Dermis microvascular lymphatic vessel endothelial cell (primary cell): ENCODE results near the gene CAMK2B. TPM values are rescaled to one million over a fixed set of nuclear protein-coding genes. Genes with fewer than 3 reads are reported as not detected.

Experiments
- DNase-seq, 2 donors: peaks; one replicate each; pipeline versions ENCODE4 v3.0.0 to v3.0.0-alpha.2; 2010; ENCODE audit warnings: low read depth in 2 of 2
- total RNA-seq: library from RNA; depleted of rRNA; stranded (reverse); fragments of >200 nt; gene quantifications from 2 replicates; pipeline ENCODE4 v1.2.1, GENCODE V29; 2014

CAMK2B gene
- total RNA-seq, 1 donor from 2014 or later: 0.13 TPM

DNA sequence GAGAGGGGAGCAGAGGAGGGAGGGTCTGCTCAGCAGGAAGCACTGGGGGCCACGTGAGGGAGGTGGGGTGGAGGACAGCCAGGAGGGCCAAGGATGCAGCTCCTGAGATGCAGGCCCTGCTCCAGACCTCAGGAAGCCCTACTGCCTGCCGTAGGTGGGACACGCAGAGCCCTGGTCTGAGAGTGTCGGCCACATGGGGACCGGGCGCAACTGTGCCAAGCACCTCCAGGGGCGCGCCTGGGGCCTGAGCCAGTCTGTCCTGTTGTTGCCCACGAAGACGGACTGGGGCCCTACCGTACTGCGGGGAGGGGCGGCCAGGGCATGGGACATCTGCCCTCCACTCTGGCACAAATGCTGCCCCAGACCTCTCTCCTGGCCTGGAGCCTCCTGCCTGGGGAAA lies 93.0 kb downstream of the CAMK2B start:
- no peak for DNase-seq

DNA sequence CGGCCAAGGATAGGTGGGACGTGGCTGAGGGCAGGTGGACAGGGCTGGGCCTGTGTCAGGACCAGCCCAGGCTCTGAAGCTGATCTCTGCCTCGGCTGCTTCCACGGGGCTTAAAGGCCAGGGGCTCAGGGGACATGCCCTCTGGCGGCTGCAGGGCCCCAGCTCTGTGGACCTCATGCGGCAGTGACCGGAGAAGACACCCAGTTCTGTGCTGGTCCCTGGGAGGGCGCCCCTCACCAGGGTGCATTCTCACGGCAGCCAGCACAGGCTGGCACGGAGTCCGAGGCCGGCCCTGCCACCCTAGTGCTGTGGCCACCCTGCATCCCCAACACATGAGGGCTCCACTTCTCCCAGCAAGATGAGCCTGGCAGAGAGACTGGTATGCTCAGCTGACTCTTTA lies 94.3 kb downstream of the CAMK2B start:
- no peak for DNase-seq

GRCh38 chr7:44230286-44230685 lies 95.1 kb downstream of the CAMK2B start:
- no peak for DNase-seq

- no peak for DNase-seq
Measured at GRCh38 chr7:44229546-44230105, 95.8 kb downstream of the CAMK2B start.

DNA sequence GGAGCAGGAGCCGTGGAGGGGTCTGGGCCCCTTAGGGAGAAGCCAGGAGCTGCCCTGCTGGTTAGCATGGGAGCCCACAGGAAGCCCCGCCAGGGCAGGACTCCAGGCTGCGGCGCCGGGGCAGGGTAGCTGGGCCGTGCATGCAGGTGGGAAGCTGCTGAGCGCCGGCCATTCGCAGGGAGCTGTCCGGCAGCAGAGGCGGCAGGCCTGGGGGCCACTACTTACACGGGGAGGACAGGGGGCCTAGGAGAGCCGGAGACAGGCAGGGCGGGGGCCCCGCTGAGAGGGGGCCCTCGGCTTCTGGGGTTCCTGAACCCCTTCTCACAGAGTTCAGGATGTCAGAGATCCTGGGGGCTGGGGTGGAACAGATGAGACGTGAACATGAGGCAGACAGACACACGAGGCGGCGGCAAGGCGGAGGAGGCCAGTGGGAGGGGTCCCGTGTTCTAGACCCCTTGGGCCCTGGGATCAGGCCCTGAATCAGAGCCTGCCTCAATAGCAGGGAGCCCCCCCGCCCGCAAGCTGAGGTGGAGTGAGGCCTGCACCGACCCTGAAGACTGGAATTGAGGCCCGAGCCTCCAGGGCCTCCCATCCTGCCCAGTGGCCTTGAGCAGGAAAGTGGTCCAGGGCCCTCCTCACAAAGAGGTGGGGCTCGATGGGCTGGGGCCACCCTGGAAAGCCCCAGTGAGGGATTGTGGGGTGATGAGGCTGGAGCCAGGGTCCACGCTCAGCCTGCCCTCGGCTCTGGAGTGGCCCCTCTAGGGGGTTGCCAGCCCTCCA lies 96.6 kb downstream of the CAMK2B start:
- no peak for DNase-seq

DNA sequence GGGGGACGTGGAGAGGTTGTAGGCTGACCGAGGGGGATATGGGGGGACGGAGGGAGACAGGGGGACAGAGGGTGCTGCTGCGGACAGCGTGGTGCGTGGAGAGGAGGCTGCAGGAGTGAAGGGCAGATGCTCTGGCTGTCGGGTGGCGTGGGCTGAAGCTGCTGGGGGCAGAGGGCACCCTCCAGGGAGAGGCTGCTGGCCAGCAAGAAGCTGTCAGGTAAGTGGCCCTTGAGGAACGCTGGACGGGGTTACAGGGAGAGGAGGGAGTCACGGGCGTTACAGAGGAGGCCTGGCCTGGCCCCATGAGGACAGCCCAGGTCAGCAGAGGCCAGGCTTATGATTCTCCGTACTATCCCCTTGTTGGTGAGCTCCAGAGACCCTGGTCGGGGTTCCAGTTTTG lies 97.5 kb downstream of the CAMK2B start:
- DNase-seq: no peak

GRCh38 chr7:44226396-44226753 lies 99.0 kb downstream of the CAMK2B start:
- DNase-seq: no peak

- DNase-seq: no peak
Measured at GRCh38 chr7:44225566-44226395, 99.6 kb downstream of the CAMK2B start.

DNA sequence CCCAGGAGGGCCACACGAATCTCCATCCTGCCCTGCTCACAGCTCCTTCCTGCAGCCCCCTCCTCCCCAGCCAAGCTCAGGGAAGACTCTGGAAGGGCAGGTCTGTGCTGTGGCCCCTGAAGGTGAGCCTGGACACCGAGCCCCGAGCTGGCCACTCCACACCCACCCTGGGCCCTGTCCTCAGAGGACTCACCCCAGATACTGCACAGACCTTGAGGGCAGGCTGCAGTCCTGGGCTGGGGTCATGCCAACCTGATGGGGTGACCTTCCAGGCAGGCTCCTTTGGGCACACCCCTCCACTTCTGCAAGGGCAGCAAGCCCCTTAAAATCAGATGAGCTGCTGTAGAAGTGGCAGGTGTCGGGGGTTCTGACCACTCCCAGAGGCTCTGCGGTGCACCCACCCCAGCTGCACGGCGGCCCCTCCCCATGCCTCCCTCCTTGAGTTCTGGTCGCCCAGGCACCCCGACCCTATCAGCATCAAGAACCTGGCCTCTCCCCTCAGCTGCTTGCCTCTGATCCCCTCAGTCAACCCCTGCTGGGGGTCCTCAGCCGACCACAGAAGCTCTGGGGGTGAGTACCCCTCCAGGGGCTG lies 100.3 kb downstream of the CAMK2B start:
- no peak for DNase-seq

DNA sequence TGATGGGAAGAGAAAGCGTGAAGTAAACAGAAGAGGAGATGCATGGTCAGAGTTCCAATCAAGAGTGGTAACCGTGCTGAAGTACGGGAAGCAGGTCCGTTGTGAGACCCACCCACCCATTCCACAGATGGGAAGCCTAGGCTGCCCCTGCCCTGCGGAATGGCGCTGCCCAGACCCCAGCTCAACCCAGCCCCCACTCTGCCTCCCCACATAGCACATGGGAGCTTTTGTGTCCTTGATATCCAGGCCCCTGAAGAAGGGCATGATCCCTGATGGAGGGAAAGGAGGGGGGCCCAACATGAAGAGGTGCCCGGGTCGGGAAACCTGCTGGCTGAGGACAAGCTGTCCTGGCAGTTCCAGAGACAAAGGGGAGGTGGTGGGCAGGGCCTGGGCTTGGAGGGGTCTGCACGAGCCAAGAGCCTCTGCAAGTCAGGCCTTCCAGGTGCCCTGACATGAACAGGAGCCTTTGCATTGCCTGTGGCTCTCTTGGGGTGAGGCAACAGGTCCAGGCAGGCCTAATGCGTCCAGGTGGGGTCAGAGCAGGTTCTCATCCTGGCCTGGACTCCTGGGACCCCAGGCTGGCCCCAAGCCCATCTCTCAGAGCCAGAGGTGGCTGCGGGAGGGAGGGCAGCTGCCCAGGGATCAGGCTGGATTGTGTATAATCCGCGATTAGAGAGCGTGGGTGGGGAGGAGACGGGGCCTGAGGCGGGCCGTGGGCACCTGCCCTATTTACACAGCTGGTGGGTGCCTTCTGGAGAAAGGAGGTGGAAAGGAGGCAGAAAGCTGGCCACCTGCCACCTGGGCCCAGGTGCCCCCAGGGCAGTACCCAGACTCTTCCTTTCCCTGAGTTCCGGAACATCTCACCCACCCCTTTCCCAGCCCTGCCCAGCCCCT lies 101.1 kb downstream of the CAMK2B start:
- no peak for DNase-seq

DNA sequence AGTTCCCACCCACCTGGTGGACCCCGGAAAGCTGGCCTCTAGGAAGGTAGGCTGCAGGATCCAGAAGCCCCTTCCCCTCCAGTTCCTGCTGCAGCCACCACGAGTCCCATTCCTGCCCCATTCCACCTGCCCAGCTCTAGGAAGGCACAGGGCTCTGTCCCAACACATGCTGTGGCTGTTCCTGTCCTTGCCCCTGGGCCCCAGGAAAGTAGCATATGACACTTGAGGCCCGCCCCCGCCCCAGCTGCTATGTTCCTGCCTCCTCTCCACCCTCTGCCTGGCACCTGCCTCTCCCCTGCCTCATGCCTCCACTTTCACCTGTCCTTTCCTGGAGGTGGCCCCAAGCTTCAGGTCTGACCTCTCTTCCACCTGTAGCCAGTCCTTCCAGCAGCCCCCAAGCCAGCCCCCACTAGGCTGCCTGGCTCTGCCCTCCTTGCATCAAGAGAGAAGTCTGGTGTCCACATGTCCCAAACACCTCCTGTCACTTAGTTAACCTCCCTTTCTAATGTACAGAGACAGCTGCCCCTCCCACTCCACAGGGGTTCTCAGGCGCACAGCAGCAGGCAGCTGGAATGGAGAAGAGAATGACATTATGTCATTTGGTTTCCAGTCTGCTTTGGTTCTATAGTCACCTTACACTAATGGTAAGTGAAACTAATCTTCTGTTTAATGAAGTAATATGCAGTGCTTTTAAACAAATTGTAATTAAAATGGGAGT lies 101.9 kb downstream of the CAMK2B start:
- no peak for DNase-seq

GRCh38 chr7:44222776-44223261 lies 102.6 kb downstream of the CAMK2B start:
- DNase-seq: no peak

GRCh38 chr7:44222074-44222473 lies 103.3 kb downstream of the CAMK2B start:
- DNase-seq: no peak

DNA sequence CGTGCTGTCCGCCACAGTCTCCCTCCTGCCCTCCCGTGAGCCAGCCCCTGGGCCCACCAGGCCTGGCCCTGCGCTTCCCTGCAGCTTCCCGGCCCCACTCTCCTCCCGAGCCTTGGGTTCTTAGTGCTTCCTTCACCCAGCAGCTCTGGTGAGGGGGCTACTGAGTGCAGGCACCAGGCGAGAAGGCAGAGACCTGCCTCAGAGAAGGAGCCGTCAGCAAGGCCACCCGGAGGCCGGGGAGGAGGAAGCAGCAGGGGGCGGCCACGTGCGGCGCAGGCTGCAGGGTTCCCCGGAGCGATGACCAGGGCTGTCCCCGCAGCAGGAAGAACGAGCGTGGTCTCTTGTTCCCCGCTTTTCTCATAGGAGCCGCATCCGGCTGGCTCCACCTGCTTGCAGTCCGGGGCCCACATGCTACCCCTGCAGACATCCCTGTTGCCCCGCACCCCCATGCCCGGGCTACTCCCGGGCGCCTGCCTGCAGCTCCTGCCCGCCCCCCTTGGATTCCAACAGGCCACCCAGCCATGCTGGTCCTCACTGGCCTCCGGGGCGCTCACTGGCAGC lies 104.1 kb downstream of the CAMK2B start:
- DNase-seq: peak in 1 of 2 donors; percentile 19

DNA sequence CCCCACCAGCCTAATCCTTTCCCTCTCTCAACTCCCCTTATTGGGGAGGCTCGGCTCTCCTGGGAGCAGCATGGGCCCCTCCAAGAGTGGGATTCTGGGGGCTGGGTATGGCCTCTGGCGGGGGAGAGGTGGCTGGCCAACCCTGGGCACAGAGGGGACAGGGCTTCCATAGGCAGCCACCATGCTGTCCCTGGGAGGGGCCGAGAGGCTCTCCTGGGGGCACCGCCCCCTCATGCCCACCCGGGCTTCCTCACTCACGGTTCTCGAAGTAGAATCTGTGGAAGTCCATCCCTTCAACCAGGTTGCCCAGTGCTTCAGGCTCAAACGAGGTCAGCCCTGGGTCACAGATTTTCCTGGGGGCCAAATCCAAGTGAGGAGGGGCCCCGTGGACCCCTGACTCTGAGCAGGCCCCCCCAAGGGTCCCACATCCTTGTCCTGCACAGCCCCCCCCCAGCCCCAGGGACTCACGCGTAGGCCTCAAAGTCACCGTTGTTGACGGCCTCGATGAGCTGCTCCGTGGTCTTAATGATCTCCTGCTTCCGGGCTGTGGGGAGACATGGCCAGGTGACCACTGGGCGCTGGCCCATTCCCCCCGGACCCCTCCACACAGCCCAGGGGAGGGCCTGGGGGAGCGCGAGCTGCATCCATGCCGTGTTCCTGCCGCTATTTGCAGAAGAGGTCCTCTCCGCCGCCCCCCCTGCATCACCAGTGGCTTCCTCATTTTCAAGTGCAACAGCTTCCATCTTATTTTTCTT lies 104.9 kb downstream of the CAMK2B start:
- no peak for DNase-seq

DNA sequence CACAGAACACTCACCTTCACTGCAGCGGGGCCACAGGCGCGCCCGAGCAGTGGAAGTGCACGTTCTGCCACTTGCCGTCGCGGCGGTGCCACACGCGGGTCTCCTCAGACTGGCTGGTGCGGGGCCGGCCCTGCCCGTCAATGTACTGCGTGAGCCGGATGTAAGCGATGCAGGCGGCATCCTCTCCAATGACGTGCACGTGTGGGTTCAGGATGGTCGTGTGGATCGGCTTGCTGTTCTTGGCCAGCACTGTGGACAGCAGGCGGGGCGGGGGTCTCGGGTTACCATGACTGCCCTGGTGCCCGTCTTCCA lies 105.4 kb downstream of the CAMK2B start:
- no peak for DNase-seq

DNA sequence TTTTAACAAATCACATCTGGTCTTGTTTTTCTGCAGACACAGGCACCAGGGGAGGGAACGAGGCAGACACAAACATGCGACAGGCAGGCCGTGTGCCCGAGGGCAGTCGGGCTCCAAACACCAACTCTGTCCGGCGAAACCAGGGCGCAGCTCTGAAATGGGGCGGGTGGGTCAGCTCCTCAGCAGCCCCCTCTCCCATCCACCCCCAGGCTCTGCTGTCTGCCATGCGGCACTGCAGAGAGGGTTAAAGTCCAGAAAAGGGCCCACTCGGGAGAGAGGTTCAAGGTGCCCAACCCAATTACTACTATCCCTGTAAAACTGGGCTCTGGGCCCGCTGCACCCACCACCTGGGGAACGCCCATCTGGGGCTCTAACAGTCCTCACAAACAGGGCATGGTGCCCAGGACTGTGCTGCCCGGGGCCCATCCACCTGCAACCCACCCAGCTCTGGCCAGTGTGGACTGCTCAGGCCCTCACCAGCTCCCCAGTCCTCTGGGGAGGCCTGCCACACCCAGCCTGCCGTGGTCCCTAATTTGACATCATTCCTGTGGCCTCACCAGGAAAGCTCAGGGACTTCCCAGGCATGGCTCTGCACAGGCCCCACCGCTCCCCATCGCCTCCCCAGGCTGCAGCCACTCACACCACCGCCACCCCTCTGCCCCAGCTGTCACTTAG lies 105.9 kb downstream of the CAMK2B start:
- no peak for DNase-seq

GRCh38 chr7:44218418-44219201 lies 106.8 kb downstream of the CAMK2B start:
- DNase-seq: peak in 1 of 2 donors; percentile 9
